ENCODE data around the gene NHEJ1. TPM values are rescaled to one million over a fixed set of nuclear protein-coding genes. Genes with fewer than 3 reads are reported as not detected.

NHEJ1 gene
- total RNA-seq, 2 experiments from 2014 or later: 18.1 to 20.3 TPM

DNA sequence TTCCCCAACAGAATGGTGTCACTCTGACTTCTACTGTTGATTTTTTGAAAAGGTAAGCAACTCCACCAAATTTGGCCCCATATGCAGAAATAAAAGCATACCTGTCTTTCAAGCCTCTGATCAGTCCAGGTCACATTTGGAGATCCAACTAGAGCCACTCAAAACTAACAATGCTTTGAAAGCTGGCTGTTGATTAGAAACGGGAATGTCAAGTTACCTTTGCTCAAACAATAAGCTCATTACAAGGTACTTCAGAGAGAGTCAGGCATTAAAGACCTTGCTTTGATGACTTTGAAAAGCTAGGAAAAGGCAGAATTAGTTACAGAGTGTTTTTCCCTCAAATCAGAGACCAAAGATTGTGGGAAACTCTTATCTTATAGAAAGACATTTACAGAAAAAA lies 95.1 kb downstream of the NHEJ1 start:
- H3K36me3 Mint-ChIP-seq (ENCODE audit: low read depth): no peaks in the 10 kb centered on the region
- H3K9me3 Mint-ChIP-seq: no peaks in the 10 kb centered on the region
- ChIA-PET CTCF (interaction anchor here (0.6 kb wide), 1 partner anchor 22 kb away, joined by 3 read pairs; no protein-coding TSS in a partner anchor), POLR2A (no interaction called here)
- peaks cover 4% of the 10 kb centered on the region for H3K4me1 Mint-ChIP-seq
- no peak overlapping the region for H3K4me3 Mint-ChIP-seq
- H3K27me3 Mint-ChIP-seq: peaks cover 38% of the 10 kb centered on the region
- DNase-seq: no peak
- H3K27ac Mint-ChIP-seq: no peak overlapping the region

- Mint-ChIP-seq H3K9me3 (no peaks in the 10 kb centered on the region), H3K27ac (no peak overlapping the region), H3K36me3 (ENCODE audit: low read depth) (no peaks in the 10 kb centered on the region), H3K4me3 (no peak overlapping the region), H3K4me1 (peaks cover 16% of the 10 kb centered on the region), H3K27me3 (peaks cover 68% of the 10 kb centered on the region)
- ChIA-PET CTCF (interaction anchor here (0.6 kb wide), 1 partner anchor 350 kb away, joined by 3 read pairs; no protein-coding TSS in a partner anchor), POLR2A (no interaction called here)
- DNase-seq: no peak
Measured at GRCh38 chr2:219062081-219062480, 98.5 kb downstream of the NHEJ1 start.

GRCh38 chr2:219060821-219061791 lies 99.5 kb downstream of the NHEJ1 start, which contains the start of gene IHH:
TSS of gene IHH (minus strand) at chr2:219060921. CDS start at chr2:219060467, 454 bp downstream.
- Mint-ChIP-seq H3K4me3 (no peak within 1 kb of the TSS), H3K9me3 (no peaks in the 10 kb centered on the region), H3K27me3 (peaks cover 77% of the 10 kb centered on the region), H3K4me1 (peaks cover 16% of the 10 kb centered on the region), H3K27ac (no peak within 1 kb of the TSS), H3K36me3 (ENCODE audit: low read depth) (no peaks in the 10 kb centered on the region)
- ChIA-PET CTCF (interaction anchor here (0.5 to 2.1 kb wide), 5 partner anchors 41 to 423 kb away, joined by 3 to 6 read pairs (median 3); no protein-coding TSS in a partner anchor), POLR2A (no interaction called here)
- DNase-seq: peak; percentile 16

- Mint-ChIP-seq H3K27me3 (peaks cover 77% of the 10 kb centered on the region), H3K27ac (no peak overlapping the region), H3K4me3 (no peak overlapping the region), H3K4me1 (peaks cover 16% of the 10 kb centered on the region), H3K36me3 (ENCODE audit: low read depth) (no peaks in the 10 kb centered on the region), H3K9me3 (no peaks in the 10 kb centered on the region)
- POLR2A ChIA-PET: no interaction called here
- no peak for DNase-seq
- CTCF ChIA-PET: interaction anchor here (0.5 to 4.8 kb wide), 10 partner anchors 20 to 424 kb away, joined by 3 to 30 read pairs (median 8); no protein-coding TSS in a partner anchor
Measured at GRCh38 chr2:219059725-219060682, 100.6 kb downstream of the NHEJ1 start.

DNA sequence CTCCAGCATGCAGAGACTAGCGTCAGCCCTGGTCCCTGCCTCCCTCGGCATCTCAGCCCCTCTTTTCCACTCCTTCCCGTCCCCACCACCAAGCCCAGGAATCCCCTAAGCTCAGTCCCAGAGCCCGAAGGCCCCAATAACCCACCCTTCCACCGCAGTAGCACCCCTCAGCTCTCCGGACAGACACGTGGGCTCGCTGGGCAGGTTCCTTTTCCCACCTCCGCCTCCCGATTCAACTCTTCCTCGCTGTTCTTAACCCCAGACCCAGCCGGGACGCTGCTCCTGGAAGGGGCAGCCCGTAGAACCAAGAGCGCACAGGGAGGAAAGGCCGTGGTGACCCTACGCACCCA lies 101.3 kb downstream of the NHEJ1 start:
- Mint-ChIP-seq H3K4me1 (peaks cover 16% of the 10 kb centered on the region), H3K27me3 (peaks cover 70% of the 10 kb centered on the region), H3K27ac (no peak overlapping the region), H3K36me3 (ENCODE audit: low read depth) (no peaks in the 10 kb centered on the region), H3K9me3 (no peaks in the 10 kb centered on the region), H3K4me3 (no peak overlapping the region)
- POLR2A ChIA-PET: no interaction called here
- DNase-seq: no peak
- CTCF ChIA-PET: interaction anchor here (0.9 to 4.8 kb wide), 12 partner anchors 20 to 236 kb away, joined by 3 to 30 read pairs (median 6); no protein-coding TSS in a partner anchor

DNA sequence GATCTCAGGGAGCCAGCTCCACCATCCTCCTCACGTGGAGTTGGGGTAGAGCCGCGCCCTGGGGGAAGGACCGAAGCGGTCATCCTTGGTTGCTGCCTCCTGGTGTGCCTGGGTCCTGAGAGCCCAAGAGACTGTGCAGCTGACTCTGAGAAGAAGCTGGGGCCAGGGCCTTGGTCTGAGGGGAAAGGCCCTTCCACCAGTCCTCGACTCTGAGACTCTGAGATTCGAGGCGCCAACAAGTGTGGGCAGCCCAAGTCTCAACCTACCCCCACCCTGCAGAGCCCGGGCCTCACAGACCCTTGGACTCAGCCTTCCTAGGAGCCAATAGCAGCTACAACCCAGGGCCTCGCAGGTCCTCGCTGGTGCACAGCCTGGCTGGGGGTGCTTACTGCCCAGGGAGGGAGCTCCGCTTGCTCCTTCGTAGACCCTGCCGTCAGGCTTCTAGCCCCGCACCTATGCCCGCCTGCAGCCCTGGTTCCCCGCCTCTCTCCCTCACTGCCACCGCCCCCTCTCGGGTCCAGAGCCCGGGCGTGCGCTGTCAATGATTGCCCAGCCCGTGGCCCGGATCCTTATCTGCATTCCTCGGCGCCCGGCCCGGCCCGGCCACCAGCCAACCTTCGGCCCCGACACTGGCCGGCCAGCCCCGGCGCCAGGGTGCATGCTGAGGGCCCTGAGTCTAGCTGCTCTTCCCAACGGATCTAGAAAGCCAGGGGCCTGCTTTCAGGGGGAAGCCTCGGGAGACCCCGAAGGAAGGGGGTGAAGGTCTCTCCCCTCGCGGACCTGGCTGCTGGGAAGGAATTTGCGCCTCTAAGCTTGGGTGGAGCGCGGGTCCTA lies 101.9 kb downstream of the NHEJ1 start:
- Mint-ChIP-seq H3K27me3 (peaks cover 70% of the 10 kb centered on the region), H3K4me3 (no peak overlapping the region), H3K36me3 (ENCODE audit: low read depth) (no peaks in the 10 kb centered on the region), H3K27ac (no peak overlapping the region), H3K9me3 (no peaks in the 10 kb centered on the region), H3K4me1 (peaks cover 16% of the 10 kb centered on the region)
- POLR2A ChIA-PET: no interaction called here
- CTCF ChIA-PET: interaction anchor here (0.6 to 4.8 kb wide), 29 partner anchors 12 to 236 kb away, joined by 3 to 30 read pairs (median 4); partner anchors contain the start of gene CFAP65
- DNase-seq: no peak

DNA sequence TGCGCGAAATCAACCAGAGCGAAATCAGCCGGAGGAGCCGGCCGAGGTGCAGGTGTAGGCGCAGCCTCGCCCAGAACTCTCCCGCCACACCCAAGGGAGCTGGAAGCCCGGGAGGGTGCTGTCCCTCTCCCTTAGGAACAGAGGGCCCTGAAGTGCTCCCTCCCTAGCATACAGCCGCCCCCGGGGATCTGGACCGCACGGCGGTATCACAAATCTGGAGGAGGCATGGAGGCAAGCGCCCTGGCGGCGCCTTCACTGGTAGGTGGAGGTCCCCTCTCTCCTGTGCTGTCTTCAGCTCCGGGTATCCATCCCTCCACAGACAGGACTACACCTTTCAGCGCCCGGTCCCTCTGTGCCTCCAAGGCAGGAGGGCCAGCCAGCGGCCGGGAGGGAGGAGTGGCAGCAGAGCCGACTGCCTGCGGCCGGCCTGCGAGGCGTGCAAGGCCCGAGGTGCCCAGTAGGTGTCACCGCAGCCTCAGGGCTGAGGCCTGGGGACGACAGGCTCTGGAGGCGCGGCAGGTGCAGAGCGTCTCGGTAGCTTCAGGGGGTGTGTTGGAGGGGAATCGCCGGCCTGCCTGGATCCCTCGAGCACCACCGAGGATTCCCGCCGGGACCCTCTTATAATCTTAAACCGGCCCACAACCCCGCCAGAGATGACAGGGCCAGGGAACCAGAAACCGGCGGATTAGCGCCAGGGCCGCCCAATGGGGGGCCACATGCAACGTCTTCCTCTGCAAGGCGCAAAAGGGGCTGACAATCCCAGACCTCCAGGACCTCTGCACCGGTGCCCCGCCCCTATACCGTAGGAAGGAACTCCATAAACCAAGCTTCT lies 102.7 kb downstream of the NHEJ1 start:
- peak; percentile 76 for DNase-seq
- POLR2A ChIA-PET: no interaction called here
- Mint-ChIP-seq H3K4me1 (peaks cover 16% of the 10 kb centered on the region), H3K36me3 (ENCODE audit: low read depth) (no peaks in the 10 kb centered on the region), H3K27ac (no peak overlapping the region), H3K4me3 (no peak overlapping the region), H3K9me3 (no peaks in the 10 kb centered on the region), H3K27me3 (peaks cover 69% of the 10 kb centered on the region)
- CTCF ChIA-PET: interaction anchor here (0.6 to 4.8 kb wide), 29 partner anchors 9 to 237 kb away, joined by 3 to 30 read pairs (median 4); partner anchors contain the start of gene CFAP65

DNA sequence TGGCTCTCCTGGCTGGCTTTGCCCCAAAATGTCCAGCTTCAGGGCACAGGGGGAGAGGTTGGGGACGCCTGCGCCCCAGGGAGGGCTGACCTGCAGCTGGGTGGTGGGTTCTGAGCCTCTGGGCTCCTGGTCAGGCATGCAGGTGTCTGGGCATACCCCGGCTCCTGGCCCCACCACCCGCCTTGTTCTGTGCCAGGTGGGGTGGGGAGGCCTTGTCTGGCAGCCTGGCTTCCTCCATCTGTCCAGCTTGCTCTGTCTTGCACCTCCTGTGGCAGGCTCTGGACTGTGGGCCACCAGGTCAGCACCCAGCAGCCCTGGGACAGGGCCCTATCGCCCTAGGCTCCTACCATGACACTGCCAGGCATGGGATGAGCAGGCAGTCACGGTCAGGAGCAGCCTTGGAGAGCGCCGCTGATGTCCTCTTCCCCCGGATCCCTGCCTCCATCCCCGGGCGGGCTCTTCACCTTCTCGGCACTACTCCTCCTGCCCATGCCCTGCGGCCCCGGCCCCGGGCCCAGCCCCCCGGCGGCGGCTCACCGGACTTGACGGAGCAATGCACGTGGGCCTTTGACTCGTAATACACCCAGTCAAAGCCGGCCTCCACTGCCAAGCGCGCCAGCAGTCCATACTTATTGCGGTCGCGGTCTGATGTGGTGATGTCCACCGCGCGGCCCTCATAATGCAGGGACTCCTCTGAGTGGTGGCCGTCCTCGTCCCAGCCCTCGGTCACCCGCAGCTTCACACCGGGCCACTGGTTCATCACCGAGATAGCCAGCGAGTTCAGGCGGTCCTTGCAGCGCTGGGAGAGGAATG lies 103.5 kb downstream of the NHEJ1 start:
- CTCF ChIA-PET: interaction anchor here (0.9 to 4.8 kb wide), 13 partner anchors 9 to 236 kb away, joined by 3 to 30 read pairs (median 5); no protein-coding TSS in a partner anchor
- no peak overlapping the region for H3K4me3 Mint-ChIP-seq
- peaks cover 67% of the 10 kb centered on the region for H3K27me3 Mint-ChIP-seq

DNA sequence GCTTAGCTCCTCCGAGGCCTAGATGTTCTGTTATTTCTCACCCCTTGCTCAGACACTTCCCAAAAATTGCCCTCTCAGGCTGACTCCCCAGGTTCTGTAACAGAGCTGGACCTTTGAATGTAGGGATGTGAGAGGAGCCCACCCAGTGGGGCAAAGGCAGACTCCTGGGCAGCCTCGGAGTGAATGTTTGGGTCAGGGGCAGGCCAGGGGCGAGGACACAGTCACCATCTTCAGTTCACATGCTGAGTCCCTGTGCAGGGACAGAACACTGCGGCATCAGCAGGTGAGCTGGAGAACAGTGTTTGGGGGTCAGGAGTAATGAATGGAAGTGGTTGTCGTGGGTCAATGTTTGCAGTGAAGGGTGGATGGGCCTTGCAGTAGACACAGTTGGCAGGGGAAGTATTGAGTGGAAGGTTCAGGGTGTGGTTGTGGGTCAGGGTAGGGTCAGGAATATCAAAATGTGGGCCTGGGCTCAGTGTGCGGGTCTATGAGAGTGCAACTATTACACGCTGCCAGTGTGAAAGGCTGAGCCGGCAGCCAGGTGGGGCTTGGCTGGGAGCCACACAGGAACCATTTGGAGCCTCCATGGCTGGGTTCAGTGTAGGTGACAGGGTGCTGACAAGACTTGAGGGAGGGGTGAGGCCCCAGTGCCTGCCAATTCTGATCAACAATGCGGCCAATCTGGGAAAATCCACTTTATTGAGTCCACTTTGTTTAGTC lies 104.3 kb downstream of the NHEJ1 start:
- DNase-seq: no peak
- no peaks in the 10 kb centered on the region for H3K9me3 Mint-ChIP-seq
- ChIA-PET CTCF (interaction anchor here (0.6 to 4.8 kb wide), 6 partner anchors 8 to 209 kb away, joined by 3 to 30 read pairs (median 5); no protein-coding TSS in a partner anchor), POLR2A (no interaction called here)
- H3K4me1 Mint-ChIP-seq: peaks cover 14% of the 10 kb centered on the region
- peaks cover 59% of the 10 kb centered on the region for H3K27me3 Mint-ChIP-seq
- H3K27ac Mint-ChIP-seq: no peak overlapping the region
- no peaks in the 10 kb centered on the region for H3K36me3 Mint-ChIP-seq (ENCODE audit: low read depth)
- H3K4me3 Mint-ChIP-seq: no peak overlapping the region

More for the DNA sequence above, 103.5 kb downstream of the NHEJ1 start:
- H3K9me3 Mint-ChIP-seq: no peaks in the 10 kb centered on the region
- POLR2A ChIA-PET: no interaction called here
- H3K36me3 Mint-ChIP-seq (ENCODE audit: low read depth): no peaks in the 10 kb centered on the region
- DNase-seq: no peak
- H3K4me1 Mint-ChIP-seq: peaks cover 16% of the 10 kb centered on the region
- no peak overlapping the region for H3K27ac Mint-ChIP-seq

Measured in activated CD4-positive, alpha-beta T cell treated with anti-CD3 and anti-CD28 coated beads, Interleukin-2, amount 10 ng/mL, durations not matched to agents 7 days and 5 days (primary cell).